ENCODE results near the gene OSCAR. TPM values are rescaled to one million over a fixed set of nuclear protein-coding genes. Genes with fewer than 3 reads are reported as not detected.

Gene OSCAR
- total and polyA plus RNA-seq, 2 of the 13 experiments (the other 11 are each of a cell fraction or from before 2014, with no cell fraction given) = 1.9 TPM; not detected in 1

DNA sequence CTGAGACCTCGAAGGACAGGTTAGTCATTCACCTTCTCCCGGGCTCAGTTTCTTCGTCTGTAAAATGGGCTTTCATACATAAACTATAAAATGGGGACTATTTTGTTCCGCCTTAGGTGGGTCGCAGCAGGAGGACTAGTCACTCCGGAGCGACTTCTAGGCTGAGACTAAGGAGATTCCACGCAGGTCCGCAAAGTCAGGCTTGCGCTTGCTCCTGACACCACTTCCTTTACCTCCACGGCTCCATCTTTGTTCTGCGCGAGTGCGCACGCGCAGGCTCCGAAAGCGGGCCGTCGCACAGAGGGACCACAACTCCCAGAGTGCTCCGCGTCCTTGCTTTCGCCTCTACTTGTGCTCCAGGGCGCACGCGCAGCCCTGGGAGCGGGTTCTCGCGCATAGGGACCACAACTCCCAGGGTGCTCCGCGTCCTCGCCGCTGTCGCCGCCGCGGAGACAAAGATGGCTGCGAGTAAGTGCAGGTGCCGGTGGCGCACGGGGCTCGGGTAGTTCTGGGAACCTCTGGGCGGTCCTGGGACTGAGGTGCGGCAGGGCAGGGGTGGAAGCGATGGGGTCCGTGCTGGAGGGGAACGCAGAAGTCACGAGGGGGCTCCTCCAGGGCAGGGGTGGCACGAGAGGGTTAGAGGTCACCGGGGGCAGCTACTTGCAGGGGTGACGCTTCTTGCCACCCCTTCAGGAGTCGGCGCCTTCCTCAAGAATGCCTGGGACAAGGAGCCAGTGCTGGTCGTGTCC, 2.0 kb upstream of the OSCAR start, which contains the start of gene NDUFA3 (continued):
- TF ChIP-seq IRX3 (CRISPR knock-in tag; IDR thresholded peaks at IDR 0.05; ENCODE audit: borderline replicate concordance, low read depth) (no peak), HNRNPLL (IDR thresholded peaks at IDR 0.05; ENCODE audit: low read depth, low read length, poor library complexity, severe bottlenecking) (peak; percentile 49), MTF2 (CRISPR knock-in tag; IDR thresholded peaks at IDR 0.05; ENCODE audit: borderline replicate concordance) (no peak), ZNF503 (CRISPR knock-in tag; IDR thresholded peaks at IDR 0.05) (no peak), REL (CRISPR knock-in tag; conservative IDR thresholded peaks at IDR 0.05) (peak; percentile 73), KAT8 (CRISPR knock-in tag; IDR thresholded peaks at IDR 0.05) (peak; percentile 92), NR2C2 (CRISPR knock-in tag; IDR thresholded peaks at IDR 0.05; ENCODE audit: borderline replicate concordance) (peak; percentile 93), ZMAT3 (CRISPR knock-in tag; conservative IDR thresholded peaks at IDR 0.05) (no peak; the same call in 1 of the 2 replicates), ZNF788 (CRISPR knock-in tag; IDR thresholded peaks at IDR 0.05; ENCODE audit: borderline replicate concordance) (no peak), ZMYM4 (CRISPR knock-in tag; IDR thresholded peaks at IDR 0.05) (peak; percentile 46; the same call in 1 of the 2 replicates), PPARG (CRISPR knock-in tag; conservative IDR thresholded peaks at IDR 0.05) (no peak; the same call in 1 of the 2 replicates), HOXD1 (CRISPR knock-in tag; IDR thresholded peaks at IDR 0.05) (no peak), NR2F1 (CRISPR knock-in tag; IDR thresholded peaks at IDR 0.05) (peak; percentile 18 to 52; a peak in 2 of 4 replicates), HNF1A (IDR thresholded peaks at IDR 0.05; ENCODE audit: low read depth) (no peak), HNF1A (CRISPR knock-in tag; IDR thresholded peaks at IDR 0.05; ENCODE audit: borderline replicate concordance) (0 out of 2 replicates have a peak, but pooled peaks have one; percentile 36), ZNF614 (CRISPR knock-in tag; IDR thresholded peaks at IDR 0.05; ENCODE audit: borderline replicate concordance) (peak; percentile 34; the same call in 1 of the 2 replicates), ZC3H13 (CRISPR knock-in tag; IDR thresholded peaks at IDR 0.05) (0 out of 2 replicates have a peak, but pooled peaks have one; percentile 64), ARID2 (CRISPR knock-in tag; IDR thresholded peaks at IDR 0.05; ENCODE audit: borderline replicate concordance) (no peak), ZNF782 (CRISPR knock-in tag; IDR thresholded peaks at IDR 0.05; ENCODE audit: borderline replicate concordance) (no peak), ZNF33A (CRISPR knock-in tag; IDR thresholded peaks at IDR 0.05; ENCODE audit: borderline replicate concordance) (no peak), ZNF180 (CRISPR knock-in tag; IDR thresholded peaks at IDR 0.05; ENCODE audit: borderline replicate concordance, low read depth) (no peak), SALL2 (CRISPR knock-in tag; IDR thresholded peaks at IDR 0.05) (peak; percentile 76; the same call in 1 of the 2 replicates), ZSCAN25 (CRISPR knock-in tag; IDR thresholded peaks at IDR 0.05) (peak; percentile 70; the same call in 1 of the 2 replicates), ZNF552 (CRISPR knock-in tag; IDR thresholded peaks at IDR 0.05; ENCODE audit: borderline replicate concordance) (no peak)
